Colonic mucosa (tissue), 4 donors: ENCODE data around the gene AIMP2. TPM values are rescaled to one million over a fixed set of nuclear protein-coding genes. Genes with fewer than 3 reads are reported as not detected.
"Not testable (repeated sequence)": the region's sequence is repeated elsewhere in the genome, so short reads cannot be mapped to it uniquely, and the experiment has no call there.

Experiments
- DNase-seq: peaks from one replicate; pipeline ENCODE4 v3.0.0-alpha.2; 2020
- H3K27ac ChIP-seq: fragments of 200-600 bp; one replicate; pipeline ENCODE4 v1.8.0; 2021
- H3K27me3 ChIP-seq: fragments of 200-600 bp; one replicate; pipeline ENCODE4 v1.8.0; 2021
- H3K36me3 ChIP-seq: fragments of 200-600 bp; one replicate; pipeline ENCODE4 v1.8.0; 2021
- H3K4me1 ChIP-seq: fragments of 200-600 bp; one replicate; pipeline ENCODE4 v1.8.0; 2021; ENCODE audit warnings: mild to moderate bottlenecking
- H3K4me3 ChIP-seq: fragments of 200-600 bp; one replicate; pipeline ENCODE4 v1.8.0; 2021
- H3K9ac ChIP-seq, 2 donors: one replicate each; pipeline ENCODE4 v1.7.0; 2013; ENCODE audit warnings: control low read depth in 2 of 2, low read depth in 2 of 2, low read length in 2 of 2
- H3K9me3 ChIP-seq: fragments of 200-600 bp; one replicate; pipeline ENCODE4 v1.8.0; 2021
- intact Hi-C: fragments of 100-400 bp; cut with DNase I; formaldehyde crosslinking; loops from one replicate; pipeline ENCODE4 v1.14.1; 2022
- total RNA-seq, 2 donors: library from RNA; stranded (reverse); fragmentation: NEBNext Ultra II Directional in 1 of 2; extraction: Animal tissue kit (Norgen Biotek cat#: 25700) in 1 of 2; gene quantifications; one replicate each; pipeline ENCODE4 v1.2.1, GENCODE V29; 2021
- TF ChIP-seq, protein P1 (sequence below): fragments of 200-600 bp; IDR thresholded peaks from one replicate; pipeline ENCODE4 v1.8.0; 2022; ENCODE audit warnings: antibody characterized with exemption, mild to moderate bottlenecking
- donor health status: healthy.
- donor health status: DM: no; HTN: no; CAD: no.
- donor health status: DM: no; HTN: no; CAD: no.

Gene AIMP2
- total RNA-seq, 2 donors from 2014 or later, result 31.8 to 60.3 TPM

DNA sequence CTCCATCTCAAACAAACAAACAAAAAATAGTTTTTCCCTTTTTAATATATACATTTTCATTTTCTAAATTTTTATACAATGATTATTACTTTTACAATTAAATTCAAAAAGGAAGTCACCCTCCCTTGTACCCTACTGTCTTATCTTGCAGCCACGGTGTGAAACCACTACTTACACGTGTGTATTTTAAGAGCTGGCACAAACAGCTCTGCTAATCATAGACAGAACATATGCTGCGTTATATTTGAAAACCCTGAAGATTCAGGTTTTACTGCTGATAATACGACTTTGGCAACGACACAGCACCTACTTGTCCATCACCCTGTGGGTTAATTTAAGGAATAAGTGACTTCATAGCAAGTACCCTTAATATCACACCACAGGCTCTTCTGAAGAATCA lies 23.1 kb downstream of the AIMP2 start:
- Histone ChIP-seq H3K4me3 (no peak overlapping the region), H3K27ac (no peak overlapping the region), H3K9ac (no peak overlapping the region), H3K36me3 (peaks cover 6% of the 10 kb centered on the region), H3K27me3 (no peaks in the 10 kb centered on the region), H3K4me1 (peaks cover 1% of the 10 kb centered on the region), H3K9me3 (no peaks in the 10 kb centered on the region)
- DNase-seq, result no peak
- intact Hi-C loops, result no loop called here
- TF ChIP-seq, protein P1, sequence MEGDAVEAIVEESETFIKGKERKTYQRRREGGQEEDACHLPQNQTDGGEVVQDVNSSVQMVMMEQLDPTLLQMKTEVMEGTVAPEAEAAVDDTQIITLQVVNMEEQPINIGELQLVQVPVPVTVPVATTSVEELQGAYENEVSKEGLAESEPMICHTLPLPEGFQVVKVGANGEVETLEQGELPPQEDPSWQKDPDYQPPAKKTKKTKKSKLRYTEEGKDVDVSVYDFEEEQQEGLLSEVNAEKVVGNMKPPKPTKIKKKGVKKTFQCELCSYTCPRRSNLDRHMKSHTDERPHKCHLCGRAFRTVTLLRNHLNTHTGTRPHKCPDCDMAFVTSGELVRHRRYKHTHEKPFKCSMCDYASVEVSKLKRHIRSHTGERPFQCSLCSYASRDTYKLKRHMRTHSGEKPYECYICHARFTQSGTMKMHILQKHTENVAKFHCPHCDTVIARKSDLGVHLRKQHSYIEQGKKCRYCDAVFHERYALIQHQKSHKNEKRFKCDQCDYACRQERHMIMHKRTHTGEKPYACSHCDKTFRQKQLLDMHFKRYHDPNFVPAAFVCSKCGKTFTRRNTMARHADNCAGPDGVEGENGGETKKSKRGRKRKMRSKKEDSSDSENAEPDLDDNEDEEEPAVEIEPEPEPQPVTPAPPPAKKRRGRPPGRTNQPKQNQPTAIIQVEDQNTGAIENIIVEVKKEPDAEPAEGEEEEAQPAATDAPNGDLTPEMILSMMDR, result no peak

DNA sequence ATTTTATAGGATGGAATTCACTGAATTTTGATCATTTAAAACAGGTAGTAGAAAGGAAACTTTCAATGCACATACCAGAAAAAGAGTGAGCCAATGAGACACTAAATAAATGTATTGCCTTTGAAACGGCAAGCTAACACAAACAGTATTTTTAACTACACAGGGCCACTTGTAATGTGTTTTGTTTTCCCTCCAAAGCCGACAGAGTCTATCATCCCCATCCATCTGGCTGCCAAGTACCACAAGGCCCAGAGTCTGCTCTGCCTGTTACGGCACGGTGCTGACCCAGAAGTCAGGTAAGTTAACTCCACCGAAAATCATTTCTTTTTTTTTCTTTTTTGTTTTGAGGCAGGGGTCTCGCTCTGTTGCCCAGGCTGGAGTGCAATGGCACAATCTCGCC lies 23.6 kb downstream of the AIMP2 start:
- Histone ChIP-seq H3K4me3 (no peak overlapping the region), H3K9ac (no peak overlapping the region), H3K36me3 (peaks cover 6% of the 10 kb centered on the region), H3K27ac (no peak overlapping the region), H3K9me3 (no peaks in the 10 kb centered on the region), H3K27me3 (no peaks in the 10 kb centered on the region), H3K4me1 (no peaks in the 10 kb centered on the region)
- DNase-seq, result no peak
- intact Hi-C loops, result no loop called here
- TF ChIP-seq, protein P1, result no peak

DNA sequence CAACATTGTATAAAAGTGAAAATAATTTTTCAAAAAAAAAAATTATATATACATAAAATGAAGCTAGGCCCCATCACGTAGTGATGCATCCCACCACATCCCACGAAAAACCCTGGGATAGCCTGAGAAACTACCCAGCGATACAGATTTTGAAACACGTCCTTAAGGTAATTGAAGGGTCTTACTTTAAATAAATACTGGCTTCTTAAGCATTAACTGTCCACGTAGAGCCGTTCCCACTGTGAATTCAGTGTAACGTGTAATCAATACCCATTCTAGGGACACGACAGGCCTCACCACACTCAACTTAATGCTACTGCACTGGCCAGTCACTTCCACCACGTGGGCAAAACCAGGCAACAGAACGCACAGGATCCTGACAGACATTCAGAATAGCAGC lies 26.1 kb downstream of the AIMP2 start:
- no peaks in the 10 kb centered on the region for H3K4me1 ChIP-seq
- H3K27ac ChIP-seq, result no peak overlapping the region
- intact Hi-C loops, result no loop called here
- H3K27me3 ChIP-seq, result no peaks in the 10 kb centered on the region
- DNase-seq, result no peak
- H3K9me3 ChIP-seq, result no peaks in the 10 kb centered on the region
- H3K36me3 ChIP-seq, result peaks cover 11% of the 10 kb centered on the region
- no peak overlapping the region for H3K4me3 ChIP-seq
- no peak overlapping the region for H3K9ac ChIP-seq
- TF ChIP-seq, protein P1, result no peak

DNA sequence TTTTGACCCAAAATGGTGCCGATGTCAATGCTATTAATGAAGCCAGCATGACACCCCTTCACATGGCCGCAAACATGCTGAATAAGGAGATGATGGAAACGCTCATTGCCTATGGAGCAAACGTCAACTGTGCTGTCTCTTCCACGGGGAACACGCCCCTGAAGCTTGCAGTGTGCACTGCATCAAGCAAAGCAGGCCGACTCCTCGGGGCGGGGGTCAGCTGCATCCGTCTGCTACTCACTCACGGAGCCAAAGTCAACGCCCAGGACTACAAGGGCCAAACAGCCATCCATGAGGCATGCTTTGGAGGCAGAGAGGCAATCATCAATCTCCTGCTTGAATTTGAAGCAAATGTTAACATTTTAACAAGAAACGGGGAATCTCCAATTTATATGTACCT lies 26.6 kb downstream of the AIMP2 start:
- peaks cover 11% of the 10 kb centered on the region for H3K36me3 ChIP-seq
- H3K9ac ChIP-seq, result no peak overlapping the region
- no peak overlapping the region for H3K4me3 ChIP-seq
- TF ChIP-seq, protein P1, result no peak
- no peaks in the 10 kb centered on the region for H3K27me3 ChIP-seq
- no peak for DNase-seq
- intact Hi-C loops, result no loop called here
- no peaks in the 10 kb centered on the region for H3K9me3 ChIP-seq
- no peak overlapping the region for H3K27ac ChIP-seq
- H3K4me1 ChIP-seq, result no peaks in the 10 kb centered on the region

DNA sequence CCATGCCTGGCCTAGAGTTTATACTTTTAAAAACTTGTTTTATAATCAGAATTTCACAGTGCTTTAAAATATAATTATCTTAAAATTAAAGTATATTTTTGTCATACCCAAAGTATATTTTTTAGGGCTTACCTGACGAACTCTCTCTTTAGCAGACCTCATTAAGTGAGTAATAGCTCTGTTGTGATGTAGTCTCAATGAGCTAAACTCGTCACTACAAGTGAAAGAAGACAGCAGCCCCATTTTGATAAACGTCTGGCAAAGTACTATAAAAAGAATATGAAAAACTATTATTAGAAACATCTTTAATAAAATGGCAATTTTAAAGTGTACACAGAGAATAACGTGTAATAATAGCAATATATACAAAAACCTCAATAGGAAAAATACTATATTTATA lies 40.7 kb downstream of the AIMP2 start:
- Histone ChIP-seq H3K36me3 (no peaks in the 10 kb centered on the region), H3K4me3 (no peak overlapping the region), H3K4me1 (no peaks in the 10 kb centered on the region), H3K9me3 (no peaks in the 10 kb centered on the region), H3K9ac (no peak overlapping the region), H3K27ac (no peak overlapping the region), H3K27me3 (no peaks in the 10 kb centered on the region)
- no peak for DNase-seq
- TF ChIP-seq, protein P1, result no peak
- intact Hi-C loops, result no loop called here

DNA sequence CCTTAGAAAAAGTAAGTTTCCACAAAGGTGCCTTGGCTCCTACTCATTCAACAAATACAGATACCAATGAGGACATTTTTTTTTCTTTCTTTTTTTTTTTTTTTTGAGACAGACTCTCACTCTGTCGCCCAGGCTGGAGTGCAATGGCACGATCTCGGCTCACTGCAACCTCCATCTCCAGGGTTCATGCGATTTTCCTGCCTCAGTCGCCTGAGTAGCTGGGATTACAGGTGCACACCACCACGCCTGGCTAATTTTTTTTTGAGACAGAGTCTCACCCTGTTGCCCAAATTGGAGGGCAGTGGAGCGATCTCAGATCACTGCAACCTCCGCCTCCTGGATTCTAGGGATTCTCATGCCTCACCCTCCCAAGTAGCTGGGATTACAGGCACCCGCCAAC lies 42.1 kb downstream of the AIMP2 start:
- H3K9ac ChIP-seq, H3K36me3 ChIP-seq, H3K27me3 ChIP-seq, H3K4me3 ChIP-seq, H3K4me1 ChIP-seq, H3K27ac ChIP-seq, intact Hi-C loops, DNase-seq, H3K9me3 ChIP-seq: not testable (repeated sequence)
